B cell (primary cell): ENCODE results near the gene SBK2.

Experiments
- CTCF ChIP-seq: fragments of 200-600 bp; IDR thresholded peaks from one replicate; pipeline ENCODE4 v1.8.0; 2022; ENCODE audit warnings: antibody characterized with exemption, mild to moderate bottlenecking
- EZH2 ChIP-seq: IDR thresholded peaks from 2 replicates; pipeline ENCODE4 v1.6.1; 2012; ENCODE audit warnings: borderline replicate concordance, low read depth, mild to moderate bottlenecking, moderate library complexity, low read length; ENCODE audit not compliant: insufficient read depth, poor library complexity, severe bottlenecking

- TF ChIP-seq CTCF (no peak), EZH2 (no peak)
These were observed 9.1 kb upstream of the SBK2 start for GRCh38 chr19:55546011-55546410.
